Activated CD8-positive, alpha-beta memory T cell treated with anti-CD3 and anti-CD28 coated beads, Interleukin-2, amount 50 U/mL, for 48 hours (primary cell): ENCODE data around the gene EDN3.

Experiments
- DNase-seq: peaks from one replicate; pipeline ENCODE4 v3.0.0-alpha.2; 2020

Gene EDN3, protein sequence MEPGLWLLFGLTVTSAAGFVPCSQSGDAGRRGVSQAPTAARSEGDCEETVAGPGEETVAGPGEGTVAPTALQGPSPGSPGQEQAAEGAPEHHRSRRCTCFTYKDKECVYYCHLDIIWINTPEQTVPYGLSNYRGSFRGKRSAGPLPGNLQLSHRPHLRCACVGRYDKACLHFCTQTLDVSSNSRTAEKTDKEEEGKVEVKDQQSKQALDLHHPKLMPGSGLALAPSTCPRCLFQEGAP

DNA sequence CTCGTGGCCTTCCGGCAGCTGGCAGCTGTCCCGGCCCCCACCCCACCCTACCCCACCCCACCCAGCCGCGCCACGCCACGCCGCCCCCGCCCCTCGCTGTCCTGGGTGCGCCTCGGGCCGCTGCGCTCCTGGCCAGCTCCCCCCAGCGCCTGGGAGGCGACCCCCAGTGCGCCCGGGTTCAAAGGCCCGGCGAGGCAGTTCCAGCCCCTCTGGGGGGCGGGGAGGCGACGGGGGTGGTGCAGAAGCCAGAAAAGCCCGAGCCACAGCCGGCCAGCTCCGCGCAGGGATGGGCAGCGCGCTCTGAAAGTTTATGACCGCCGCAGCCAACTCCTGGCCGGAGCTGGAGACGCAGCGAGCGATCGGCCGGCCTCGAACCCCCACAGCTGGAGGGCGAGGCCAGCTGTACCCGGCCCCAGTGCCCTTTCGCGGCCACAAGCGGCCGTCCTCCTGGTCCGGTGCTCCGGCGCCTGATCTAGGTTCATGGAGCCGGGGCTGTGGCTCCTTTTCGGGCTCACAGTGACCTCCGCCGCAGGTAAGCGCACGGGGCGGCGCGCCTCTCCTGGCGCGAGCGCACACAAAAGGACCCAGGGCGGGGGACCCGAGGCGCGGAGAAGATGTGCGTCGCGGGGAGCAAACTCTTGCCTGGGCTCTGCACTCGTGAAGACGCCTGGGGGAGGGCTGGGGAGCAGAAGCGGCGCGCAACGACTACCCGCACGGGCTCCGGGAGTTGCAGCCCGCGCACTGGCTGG is at the start of gene EDN3:
TSS of gene EDN3 (plus strand) at position 279 of the 749 bp plus-strand sequence. CDS start at position 481, 202 bp downstream.
- DNase-seq: no peak

DNA sequence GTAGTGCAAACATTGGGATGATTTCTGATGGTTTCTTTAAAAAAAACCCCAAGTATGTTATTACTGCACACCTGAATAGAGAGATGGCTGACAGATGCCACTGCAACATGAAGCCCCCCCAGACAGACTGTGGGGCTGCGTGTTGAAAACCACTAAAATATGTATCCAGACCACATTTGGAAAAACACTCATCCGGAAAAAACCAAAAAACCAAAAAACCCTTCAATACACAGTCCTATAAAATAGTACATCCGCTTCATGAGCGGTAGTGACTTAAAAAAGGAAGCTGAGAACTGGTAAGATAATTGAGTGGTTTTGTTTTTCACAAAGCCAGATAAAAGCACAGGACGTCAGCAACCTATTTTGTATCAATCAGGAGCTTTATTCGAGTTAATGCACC is 47.1 kb upstream of the EDN3 start:
- DNase-seq: no peak

DNA sequence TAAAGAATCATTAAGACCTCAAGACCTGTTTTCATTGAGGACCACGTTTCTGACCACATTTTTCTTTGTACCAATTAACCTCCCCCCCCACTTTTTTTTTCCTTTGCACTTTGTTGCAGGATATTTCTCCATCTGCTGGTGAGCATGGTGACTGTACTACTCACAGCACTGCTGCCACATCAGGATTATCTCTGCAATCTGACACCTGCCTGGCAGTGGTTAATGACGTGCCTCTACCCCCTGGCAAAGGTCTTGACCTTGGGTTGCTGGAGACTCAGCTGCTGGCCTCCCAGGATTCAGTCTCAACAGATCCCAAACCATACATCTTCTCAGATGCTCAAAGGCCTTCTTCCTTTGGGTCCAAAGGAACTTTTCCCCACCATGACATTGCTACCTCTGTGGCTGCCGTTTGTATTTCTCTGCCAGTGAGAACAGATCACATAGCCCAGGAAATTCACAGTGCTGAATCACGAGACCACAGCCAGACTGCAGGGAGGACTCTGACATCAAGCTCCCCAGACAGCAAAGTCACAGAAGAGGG is 46.6 kb upstream of the EDN3 start:
- DNase-seq: no peak

DNA sequence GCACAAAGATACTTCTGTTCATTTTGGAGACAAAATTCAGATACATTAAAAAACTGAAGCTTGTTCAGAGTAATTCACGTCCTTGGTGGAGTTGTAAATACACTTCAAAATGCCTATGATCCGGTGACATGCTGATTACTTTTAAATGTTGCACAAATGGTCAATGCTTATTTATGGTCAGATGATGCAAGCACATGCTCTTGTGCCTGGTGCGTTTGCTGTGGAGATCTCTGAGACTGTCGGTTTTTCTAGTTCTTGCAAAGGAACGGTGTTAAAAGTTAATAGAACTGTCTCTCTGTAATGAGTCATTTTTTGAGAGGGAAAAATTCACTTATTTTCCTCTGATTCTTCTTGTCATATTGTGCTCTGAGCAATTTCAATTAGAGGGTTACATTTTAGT is 45.2 kb upstream of the EDN3 start:
- no peak for DNase-seq

DNA sequence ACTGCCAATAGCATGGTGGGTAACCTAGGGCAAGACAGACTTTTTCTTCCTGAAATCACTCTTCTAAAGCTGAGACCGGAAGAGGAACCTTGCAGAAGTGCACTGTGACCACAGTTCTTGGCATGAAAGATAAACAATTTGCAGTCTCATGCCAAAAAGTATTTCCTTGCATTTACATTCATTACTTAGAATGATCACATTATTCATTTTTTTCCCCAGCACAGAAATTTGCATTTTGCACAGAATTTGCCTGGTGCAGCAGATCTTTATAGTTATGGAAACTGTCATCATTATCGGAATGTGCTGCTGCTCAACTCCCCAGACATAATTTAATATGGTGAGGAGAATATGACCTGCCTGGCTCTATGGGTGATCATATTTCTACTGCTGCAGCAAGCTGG is 42.2 kb upstream of the EDN3 start:
- no peak for DNase-seq

DNA sequence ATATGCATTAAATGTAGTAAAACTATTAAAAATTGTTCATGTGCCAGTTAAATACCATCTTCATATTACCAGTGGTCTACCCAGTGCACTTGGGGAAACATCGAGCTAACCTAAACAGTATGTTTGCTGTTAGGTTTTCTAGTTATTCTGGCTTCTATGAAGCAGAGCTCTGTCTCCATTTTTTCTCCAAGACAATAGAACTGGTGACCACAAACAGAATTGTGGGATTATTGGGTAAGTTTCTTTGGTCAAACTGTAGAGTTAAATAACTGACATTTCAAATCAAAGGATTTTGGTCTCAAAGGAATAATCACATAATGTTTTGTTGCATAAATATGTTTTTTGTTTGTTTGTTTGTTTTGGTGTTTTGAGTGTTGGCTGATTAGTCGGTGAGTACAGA is 40.5 kb upstream of the EDN3 start:
- no peak for DNase-seq

DNA sequence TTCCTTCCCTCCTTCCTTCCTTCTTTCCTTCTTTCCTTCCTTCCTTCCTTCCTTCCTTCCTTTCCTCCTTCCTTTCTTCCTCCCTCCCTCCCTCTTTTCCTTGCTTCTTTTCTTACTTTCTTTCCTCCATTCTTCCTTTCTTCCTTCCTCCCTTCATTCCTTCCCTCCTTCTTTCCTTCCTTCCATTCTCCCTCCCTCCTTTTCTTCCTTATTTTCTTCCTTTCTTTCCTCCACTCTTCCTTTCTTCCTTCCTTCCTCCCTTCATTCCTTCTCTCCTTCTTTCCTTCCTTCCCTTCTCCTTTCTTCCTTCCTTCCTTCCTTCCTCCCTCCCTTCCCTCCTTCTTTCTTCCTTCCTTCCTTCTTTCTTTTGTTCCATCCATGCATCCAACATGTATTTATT is 35.1 kb upstream of the EDN3 start:
- no peak for DNase-seq

DNA sequence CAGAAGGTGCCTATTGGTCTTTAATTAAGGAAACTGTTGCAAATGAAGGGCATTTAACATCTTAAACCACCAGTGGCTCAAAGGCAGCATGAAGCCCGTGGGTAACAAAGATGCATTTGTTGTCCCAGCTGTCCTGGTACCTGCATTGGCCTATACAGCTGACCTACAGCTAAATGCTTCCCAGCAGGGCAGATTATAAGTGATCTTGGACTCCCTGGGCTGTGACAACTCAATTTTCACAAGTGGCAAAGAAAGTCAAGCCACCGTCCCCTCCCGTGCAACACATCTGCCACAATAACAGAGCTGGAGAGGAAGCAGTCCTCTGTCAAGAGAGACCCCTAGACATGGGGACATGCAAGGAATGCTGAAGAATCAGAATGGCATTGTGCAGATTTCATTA is 31.5 kb upstream of the EDN3 start:
- DNase-seq: no peak

DNA sequence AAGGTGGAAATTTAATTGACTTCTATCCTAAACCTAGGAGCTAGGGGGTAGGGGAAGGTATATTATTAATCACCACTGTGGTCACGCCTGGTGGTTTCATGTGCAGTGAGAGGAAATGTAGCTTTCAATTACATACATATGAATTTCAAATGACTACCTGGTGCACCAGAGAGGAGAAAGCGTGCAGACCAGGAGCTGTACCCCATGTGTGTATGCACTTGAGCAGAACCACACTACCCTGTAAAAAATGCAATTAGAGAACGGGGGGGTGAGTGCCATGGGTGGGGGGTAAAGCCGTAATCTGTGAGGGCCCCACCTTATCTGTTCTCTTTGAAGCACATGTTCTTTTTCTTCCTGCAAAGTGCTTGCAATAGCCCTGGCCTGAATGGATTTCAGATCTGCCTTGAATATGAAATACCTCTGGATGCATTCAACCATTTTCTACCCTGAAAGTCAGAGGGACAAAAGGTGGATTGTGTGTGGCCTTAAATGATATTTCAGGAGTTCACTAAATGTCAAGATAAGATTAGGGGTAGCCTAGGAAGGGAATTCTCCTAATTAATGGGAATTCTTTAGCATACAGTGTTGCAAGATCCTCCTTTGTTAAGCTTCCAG is 30.9 kb upstream of the EDN3 start:
- no peak for DNase-seq

DNA sequence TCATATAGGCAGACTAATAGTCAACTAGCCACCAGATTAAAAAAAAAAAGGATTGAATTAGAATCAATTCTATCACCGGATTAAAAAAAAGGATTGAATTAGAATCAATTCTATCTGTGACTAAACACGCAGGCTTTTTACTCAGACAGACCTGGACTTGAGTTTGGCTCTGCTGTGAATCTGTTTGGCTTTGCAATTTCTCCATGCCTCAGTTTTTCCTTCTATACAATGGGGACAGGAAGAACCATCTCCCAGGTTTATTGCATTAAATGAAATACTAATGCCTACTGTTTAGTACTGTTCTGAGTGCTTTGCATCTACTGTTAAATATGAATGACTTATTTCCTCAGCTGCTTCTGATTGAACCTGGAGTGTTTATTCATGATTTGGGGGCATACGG is 30.0 kb upstream of the EDN3 start:
- no peak for DNase-seq

DNA sequence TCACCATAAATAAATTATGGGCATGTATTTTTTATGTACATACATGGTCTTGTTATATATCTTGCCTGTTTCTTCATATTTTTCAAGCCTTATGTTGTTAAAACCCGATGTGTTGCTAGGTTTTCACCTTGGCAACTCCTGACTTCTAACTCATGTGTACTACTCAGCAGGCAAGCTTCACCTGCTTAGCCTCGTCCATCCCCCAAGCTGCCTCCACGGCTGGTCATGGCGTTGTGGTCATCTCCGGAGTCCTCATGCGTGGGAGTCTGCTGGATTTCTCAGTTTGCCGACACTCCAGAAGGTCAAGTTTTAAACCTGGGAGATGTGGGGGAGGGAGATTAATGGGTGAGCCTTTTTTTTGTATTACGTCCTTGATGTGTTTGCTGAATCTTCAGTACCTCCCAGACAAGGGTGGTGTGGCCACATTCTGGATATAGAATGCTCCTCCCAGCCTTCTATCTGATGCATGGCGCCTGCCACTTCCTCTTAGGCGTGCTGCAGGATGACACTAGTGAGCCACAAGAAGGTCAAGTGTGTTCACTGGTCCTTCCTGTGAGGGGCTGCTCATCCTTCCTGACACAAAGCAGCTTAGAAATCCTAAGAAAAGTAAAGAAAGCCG is 26.6 kb upstream of the EDN3 start:
- DNase-seq: no peak

DNA sequence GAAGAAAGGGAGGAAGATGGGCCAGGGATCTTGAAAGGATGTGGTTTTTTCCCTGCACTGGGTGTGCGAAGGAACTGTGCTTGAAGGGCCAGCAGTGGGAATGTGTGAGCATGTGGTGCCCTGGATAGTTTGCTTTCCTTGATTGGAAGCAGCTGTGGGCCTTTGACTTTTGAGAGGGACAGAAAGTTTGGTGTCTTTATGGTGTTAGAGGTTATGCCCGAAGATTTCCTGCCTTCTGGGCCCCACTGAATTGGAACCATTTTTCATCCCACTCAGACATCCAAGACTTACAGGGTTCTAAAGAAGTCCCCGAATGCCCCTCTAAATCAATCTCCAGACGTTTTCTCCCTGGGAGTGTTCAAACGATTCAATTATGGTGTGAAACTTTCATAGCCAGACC is 23.5 kb upstream of the EDN3 start:
- DNase-seq: no peak

DNA sequence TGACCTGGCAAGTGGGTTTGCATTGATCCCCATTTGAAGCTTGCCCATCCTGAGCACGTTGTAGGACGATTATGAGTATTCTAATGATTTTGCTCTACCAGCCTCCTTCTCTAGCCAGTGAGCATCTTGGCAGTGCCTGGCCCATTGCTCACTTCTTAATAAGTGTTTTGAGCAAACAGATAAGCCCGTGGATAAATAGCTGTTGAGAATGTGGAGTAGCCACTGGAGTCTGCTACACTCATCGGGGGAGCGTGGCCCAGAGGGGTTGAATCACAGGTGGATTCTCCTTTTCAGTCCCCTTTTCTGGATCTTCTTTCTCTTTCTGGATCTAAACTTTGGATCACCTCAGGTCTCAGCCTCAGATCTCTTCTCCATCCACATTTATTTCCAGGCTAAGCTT is 15.9 kb upstream of the EDN3 start:
- no peak for DNase-seq

DNA sequence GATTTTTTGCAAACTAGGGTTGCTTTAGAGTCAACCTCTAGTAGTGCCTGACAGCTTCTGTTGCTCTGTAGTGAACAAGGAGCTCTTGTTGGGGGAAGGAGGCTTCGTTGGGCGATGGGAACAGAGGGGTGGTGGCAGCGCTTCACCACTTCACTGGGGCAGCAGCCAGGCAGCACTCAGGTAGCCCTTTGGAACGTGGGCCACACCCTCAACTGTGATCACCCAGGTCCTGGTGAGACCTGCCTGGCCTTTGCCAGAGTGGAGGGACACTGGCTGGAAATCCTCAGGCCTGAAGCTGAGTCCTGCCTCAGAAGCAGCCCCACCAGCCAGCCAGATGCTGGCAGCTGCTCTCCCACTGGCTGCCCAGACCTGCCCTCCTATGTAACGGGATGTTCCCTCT is 10.4 kb upstream of the EDN3 start:
- DNase-seq: no peak

DNA sequence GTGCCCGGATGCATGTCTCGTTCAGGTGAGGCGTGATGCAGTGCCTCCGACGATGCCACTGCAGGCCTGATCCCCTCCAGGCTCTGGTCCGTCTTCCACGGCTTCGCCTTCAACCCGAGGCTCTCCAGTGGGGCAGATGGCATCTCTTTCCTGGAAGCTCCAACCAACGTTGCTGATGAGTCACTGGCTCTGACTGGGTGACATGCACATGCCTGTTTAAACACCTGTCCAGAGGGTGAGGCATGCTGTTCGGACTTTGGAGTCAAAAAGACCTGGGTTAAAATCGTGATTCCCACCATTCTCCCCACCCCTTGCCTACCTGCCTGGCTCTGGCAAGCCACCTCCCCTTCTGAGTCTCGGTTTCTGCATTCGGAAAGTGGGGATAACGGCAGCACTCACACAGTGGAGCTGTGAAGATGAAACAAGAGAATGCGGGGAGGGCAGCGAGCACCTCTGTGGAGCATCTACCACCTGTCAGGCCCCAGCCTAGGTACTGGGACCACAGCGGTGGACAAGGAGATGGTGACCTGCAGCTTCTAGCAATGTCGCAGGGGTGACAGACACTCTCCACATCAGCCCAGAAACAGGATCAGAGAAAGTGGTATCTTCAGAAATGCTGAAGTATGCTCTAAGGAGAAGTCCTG is 8.5 kb upstream of the EDN3 start:
- DNase-seq: no peak

DNA sequence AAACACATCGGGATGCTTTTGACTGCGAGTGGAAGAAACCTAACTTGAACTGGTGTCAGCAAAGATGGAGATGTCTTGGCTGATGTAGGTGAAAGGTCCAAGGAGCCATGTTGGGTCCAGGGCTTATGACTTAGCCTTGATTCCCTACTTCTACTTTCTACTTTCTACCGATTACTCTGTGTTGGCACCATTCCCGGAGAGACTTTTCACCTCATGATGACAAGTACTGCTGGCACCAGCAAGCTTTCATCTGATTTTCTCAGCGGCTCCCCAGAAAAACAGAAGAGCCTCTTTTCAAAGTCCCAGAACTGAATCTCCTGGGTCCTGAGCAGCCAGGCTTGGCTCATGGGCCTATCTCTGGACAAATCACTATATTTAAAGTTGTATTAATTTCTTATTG is 4.9 kb upstream of the EDN3 start:
- DNase-seq: no peak

DNA sequence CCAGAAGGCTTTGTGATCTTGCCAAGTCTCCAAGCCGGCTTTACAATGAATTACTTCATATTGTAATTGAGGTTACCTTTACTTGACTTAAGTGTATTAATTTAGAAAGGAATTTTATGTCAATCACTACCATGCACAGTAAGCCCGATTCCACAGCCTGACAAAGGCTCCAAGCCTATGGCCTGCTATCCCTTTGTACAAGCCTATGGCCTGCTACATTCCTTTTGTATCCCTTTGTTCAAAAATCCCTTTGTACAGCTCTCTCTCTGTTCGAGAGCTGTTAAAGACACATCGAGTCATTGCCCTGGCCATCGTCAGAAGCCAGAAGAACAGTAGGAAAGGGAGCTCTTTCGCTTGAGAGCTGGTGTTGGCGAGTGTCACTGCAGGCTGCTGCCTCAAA is 2.7 kb upstream of the EDN3 start:
- DNase-seq: no peak

DNA sequence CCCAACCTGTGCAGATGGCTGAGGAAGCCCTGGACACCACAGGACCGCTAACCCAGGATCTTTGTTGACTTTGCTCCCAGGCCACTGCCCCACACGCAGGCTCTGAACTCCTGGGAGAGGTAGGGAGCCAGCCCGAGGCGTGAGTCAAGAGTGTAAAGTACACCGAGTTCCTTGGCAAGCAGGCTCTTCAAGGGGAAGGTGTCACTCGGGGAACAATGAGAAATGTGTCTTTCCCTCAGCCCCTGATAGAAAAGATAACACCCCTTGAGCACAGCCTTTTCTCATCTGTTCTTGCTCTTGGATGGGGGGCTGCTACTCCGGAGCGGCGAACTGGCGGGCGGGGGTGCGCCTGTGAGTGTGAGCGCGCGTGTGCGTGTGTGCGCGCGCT is 472 bp upstream of the EDN3 start:
- no peak for DNase-seq

DNA sequence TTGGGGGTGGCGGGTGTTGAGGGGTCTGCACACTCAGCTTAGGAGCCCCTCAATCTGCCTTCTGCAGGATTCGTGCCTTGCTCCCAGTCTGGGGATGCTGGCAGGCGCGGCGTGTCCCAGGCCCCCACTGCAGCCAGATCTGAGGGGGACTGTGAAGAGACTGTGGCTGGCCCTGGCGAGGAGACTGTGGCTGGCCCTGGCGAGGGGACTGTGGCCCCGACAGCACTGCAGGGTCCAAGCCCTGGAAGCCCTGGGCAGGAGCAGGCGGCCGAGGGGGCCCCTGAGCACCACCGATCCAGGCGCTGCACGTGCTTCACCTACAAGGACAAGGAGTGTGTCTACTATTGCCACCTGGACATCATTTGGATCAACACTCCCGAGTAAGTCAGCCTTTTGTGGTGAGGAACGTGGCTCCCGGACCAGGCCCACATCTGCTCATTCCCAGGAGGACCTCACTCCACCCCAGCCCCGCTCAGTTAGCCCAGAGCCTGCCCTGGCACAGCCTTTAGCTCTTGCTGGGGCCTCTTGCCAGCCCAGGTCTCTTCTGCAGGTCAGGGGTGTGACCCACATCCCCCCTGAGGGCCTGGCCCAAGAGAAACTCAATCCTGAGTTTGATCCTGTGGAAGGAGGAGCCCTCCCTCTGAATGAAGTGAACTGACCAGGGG is 1.1 kb downstream of the EDN3 start:
- no peak for DNase-seq

DNA sequence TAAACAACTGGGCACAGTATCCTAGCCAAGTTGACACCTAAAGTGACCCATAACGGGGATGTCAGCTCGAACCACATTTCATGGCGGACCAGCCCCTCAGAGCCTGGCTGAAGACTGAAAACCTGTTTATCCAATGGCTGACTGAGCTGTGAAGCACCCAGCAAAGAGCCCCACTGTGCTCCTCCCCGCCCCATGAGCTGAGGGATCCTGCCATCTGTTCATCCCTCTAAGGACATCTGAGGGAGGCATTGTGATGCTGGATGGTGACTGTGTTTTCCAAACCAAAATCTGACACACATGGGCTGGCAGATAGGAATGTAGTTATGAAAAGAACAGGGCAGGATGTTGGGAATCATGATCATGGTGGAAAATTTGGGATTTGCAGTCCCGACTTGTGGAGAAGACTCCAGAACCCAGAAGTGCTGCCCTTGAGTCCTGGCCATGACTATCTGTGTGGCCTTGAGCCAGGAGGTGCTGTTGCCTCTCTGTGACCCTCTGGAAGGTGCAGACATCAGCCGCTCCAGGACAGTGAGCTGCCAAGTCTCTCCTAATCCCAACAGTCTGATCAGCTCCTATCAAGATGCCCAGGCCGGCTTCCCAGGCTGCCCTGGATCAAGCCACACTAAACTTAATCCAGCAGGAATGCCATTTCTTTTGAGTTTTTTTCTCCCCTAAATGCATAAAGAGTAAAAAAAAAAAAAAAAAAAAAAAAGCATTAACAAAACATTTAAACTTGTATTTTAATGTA is 5.7 kb downstream of the EDN3 start:
- no peak for DNase-seq

DNA sequence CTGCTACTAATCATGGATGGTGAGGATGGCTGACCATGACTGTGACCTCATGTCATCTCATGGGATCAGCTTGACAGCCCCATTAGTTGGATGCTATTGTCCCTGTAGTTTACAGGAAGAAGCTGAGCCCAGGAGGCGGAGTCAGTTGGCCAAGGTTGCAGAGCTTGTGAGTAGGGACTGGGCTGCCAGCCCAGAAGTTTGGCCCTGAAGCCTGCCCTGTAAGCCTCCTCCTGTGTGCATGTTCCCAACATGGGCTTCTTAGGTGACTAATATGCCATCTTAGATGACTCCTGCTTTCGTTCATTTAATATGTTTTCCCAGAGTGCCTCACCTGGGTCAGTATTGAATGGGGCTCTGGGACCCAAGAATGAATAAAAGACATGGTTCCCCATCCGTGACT is 6.9 kb downstream of the EDN3 start:
- DNase-seq: no peak
